HG03095 (cell line): ENCODE data around the gene GUCY2C.

Experiments used
- ATAC-seq: cut with Tn5 transposase; IDR thresholded peaks from one replicate; pipeline ENCODE4 v1.9.1; 2021; ENCODE audit warnings: moderate library complexity; ENCODE audit not compliant: unreplicated experiment

Gene GUCY2C

GRCh38 chr12:14629832-14630710, 66.3 kb downstream of the GUCY2C start:
- peak; percentile 97 for ATAC-seq

- no peak for ATAC-seq
Measured at GRCh38 chr12:14628771-14629170, 67.6 kb downstream of the GUCY2C start.

- peak; percentile 71 for ATAC-seq
Measured at GRCh38 chr12:14621826-14622225, 74.6 kb downstream of the GUCY2C start.

- ATAC-seq = peak; percentile 59
Measured at GRCh38 chr12:14619741-14620501, 76.5 kb downstream of the GUCY2C start.

GRCh38 chr12:14618983-14619382, 77.4 kb downstream of the GUCY2C start:
- ATAC-seq = no peak

GRCh38 chr12:14614704-14615121, 81.7 kb downstream of the GUCY2C start:
- ATAC-seq = no peak

- ATAC-seq = peak; percentile 96
Measured at GRCh38 chr12:14613718-14614117, 82.7 kb downstream of the GUCY2C start.

- ATAC-seq = no peak
Measured at GRCh38 chr12:14612898-14613445, 83.4 kb downstream of the GUCY2C start.

GRCh38 chr12:14612250-14612649, 84.1 kb downstream of the GUCY2C start:
- ATAC-seq = no peak

GRCh38 chr12:14611640-14612203, 84.7 kb downstream of the GUCY2C start:
- ATAC-seq = no peak

GRCh38 chr12:14607568-14607967, 88.8 kb downstream of the GUCY2C start:
- no peak for ATAC-seq

GRCh38 chr12:14605401-14605989, 90.9 kb downstream of the GUCY2C start:
- no peak for ATAC-seq

GRCh38 chr12:14601692-14602478, 94.5 kb downstream of the GUCY2C start:
- no peak for ATAC-seq

- ATAC-seq = no peak
Measured at GRCh38 chr12:14597480-14597879, 98.9 kb downstream of the GUCY2C start.

GRCh38 chr12:14591719-14592118, 104.7 kb downstream of the GUCY2C start:
- no peak for ATAC-seq

- ATAC-seq = no peak
Measured at GRCh38 chr12:14589169-14590004, 107.0 kb downstream of the GUCY2C start.

- no peak for ATAC-seq
Measured at GRCh38 chr12:14588571-14588970, 107.8 kb downstream of the GUCY2C start.

- ATAC-seq = no peak
Measured at GRCh38 chr12:14578646-14579045, 117.8 kb downstream of the GUCY2C start.

GRCh38 chr12:14577344-14577743, 119.1 kb downstream of the GUCY2C start:
- no peak for ATAC-seq
